Endometrial microvascular endothelial cells (primary cell): ENCODE results near the gene RHBDL1. TPM values are rescaled to one million over a fixed set of nuclear protein-coding genes. Genes with fewer than 3 reads are reported as not detected.
"Not testable (repeated sequence)": the region's sequence is repeated elsewhere in the genome, so short reads cannot be mapped to it uniquely, and the experiment has no call there.

ENCODE experiments used
- in situ Hi-C: cut with HindIII; loops from 2 replicates; pipeline ENCODE4 v1.10.0; 2017; ENCODE audit warnings: low sequenced_read_pairs, low pct_unique_long_range_greater_than_20kb; ENCODE audit errors: inconsistent ontology term
- total RNA-seq: library from RNA; depleted of rRNA; stranded (reverse); fragments of >200 nt; gene quantifications from one replicate; pipeline ENCODE4 v1.2.3, GENCODE V29; 2015; ENCODE audit errors: inconsistent ontology term

Gene RHBDL1
- total RNA-seq, 1 donor from 2014 or later = 2.1 TPM

- in situ Hi-C loops = no loop called here
Measured at GRCh38 chr16:680625-680945, 5.1 kb downstream of the RHBDL1 start.

DNA sequence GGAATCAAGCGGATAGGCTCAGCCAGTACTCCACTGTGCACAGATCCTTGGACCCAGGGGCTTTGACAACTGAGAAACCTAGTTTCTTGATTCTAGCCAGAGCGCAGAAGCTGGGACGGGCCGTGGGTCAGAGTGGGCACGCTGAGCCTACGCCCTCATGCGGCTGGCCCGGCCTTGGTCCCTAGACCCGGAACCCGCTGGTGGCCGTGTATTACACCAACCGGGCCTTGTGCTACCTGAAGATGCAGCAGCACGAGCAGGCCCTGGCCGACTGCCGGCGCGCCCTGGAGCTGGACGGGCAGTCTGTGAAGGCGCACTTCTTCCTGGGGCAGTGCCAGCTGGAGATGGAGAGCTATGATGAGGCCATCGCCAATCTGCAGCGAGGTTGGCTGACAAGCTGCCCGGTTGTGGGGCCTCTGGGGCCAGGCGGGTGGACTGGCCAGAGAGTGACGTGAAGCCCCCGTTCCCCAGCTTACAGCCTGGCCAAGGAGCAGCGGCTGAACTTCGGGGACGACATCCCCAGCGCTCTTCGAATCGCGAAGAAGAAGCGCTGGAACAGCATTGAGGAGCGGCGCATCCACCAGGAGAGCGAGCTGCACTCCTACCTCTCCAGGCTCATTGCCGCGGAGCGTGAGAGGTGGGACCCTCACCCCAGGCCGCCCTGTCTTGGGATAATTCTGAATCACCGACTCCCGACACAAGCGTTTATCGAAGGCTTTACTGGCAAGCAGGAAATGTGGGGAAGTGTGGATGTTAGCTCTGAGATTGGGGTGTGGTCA lies 5.7 kb downstream of the RHBDL1 start:
- in situ Hi-C loops = no loop called here

DNA sequence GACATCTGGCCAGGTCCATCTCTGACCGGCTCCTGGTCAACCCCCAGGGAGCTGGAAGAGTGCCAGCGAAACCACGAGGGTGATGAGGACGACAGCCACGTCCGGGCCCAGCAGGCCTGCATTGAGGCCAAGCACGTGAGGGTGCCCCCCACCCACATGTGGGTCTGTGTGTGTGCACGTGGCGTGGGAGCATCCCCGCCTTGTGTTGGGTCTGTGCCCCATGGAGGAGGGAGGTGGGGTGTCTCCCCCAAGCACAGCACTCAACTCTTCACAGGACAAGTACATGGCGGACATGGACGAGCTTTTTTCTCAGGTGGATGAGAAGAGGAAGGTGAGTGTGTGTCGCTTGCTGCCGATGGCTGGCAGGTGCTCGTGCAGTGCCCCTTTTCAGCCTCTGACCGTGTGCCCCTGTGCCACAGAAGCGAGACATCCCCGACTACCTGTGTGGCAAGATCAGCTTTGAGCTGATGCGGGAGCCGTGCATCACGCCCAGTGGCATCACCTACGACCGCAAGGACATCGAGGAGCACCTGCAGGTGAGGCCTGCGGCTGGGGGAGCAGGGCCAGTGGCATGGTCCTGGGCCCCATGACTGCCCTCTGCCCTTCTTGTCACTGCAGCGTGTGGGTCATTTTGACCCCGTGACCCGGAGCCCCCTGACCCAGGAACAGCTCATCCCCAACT lies 6.4 kb downstream of the RHBDL1 start:
- in situ Hi-C loops = no loop called here

DNA sequence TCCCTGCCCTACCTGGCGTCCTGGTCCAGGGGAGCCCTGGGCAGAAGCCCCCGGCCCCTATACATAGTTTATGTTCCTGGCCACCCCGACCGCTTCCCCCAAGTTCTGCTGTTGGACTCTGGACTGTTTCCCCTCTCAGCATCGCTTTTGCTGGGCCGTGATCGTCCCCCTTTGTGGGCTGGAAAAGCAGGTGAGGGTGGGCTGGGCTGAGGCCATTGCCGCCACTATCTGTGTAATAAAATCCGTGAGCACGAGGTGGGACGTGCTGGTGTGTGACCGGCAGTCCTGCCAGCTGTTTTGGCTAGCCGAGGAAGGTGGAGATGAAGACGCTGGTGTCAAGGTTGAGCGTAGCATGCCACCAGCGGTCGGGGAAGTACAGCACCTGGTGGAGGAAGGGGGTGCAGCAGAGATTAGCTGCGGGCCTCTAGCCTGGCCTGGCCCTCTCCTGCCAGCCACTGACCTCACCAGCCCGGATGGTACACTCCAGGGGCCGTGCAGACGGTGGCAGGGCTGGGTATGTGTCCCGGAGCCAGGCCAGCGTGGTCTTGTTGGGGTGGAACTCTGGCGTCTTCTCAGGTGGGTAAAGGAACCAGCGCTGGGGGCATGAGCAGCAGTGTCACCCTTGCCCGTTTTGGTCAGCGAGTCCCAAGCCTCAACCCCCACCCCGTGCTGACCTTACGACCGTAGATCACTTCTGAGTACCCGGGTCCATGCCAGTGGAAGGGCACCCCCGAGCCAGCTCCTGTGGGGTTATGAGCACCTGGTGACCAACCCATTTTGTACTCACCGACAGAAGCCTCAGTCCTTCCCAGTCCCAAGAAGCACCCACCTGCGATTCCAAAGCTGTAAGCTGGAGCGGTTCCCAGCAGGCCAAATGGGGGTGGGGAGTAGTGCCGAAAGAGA lies 7.3 kb downstream of the RHBDL1 start:
- in situ Hi-C loops = no loop called here

GRCh38 chr16:683396-684070 lies 8.1 kb downstream of the RHBDL1 start:
- in situ Hi-C loops = no loop called here

GRCh38 chr16:684071-684794 lies 8.8 kb downstream of the RHBDL1 start, which contains the start of gene JMJD8:
TSS of gene JMJD8 (minus strand) at chr16:684334. CDS start at chr16:684319, 15 bp downstream.
- in situ Hi-C loops = no loop called here

DNA sequence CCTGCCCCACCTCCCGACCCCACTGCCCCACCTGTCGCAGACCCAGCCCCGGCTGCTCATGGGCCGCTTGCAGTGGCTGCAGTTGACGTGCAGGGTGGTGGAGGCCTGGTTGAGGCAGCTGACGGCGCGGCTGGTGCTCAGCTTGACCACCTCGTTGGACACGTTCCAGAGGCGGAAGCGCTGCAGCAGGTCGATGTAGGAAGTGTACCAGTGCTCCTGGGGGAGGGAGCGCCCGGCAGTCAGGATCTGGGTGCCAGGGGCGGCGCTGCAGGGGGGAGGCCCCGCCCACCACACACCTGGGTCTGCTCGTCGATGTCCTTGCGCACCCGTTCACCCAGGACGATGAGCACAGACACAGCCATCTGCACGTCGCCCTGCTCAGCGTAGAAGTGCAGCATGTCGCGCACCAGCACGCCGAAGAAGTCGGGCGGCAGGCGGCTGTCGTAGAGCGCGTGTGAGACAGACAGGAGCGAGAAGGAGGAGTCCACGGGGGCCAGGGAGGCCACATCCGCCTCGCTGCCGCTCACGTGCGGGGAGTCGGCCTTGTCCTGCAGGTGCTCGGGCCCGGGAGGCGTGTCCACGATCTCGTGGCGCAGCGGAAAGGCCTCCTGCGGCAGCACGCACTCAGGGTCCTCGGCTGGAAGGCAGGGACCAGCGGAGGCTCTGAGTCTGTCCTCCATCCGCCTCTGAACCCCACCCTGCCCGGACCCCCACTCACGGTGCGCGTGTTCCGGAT lies 9.7 kb downstream of the RHBDL1 start:
- in situ Hi-C loops = no loop called here

DNA sequence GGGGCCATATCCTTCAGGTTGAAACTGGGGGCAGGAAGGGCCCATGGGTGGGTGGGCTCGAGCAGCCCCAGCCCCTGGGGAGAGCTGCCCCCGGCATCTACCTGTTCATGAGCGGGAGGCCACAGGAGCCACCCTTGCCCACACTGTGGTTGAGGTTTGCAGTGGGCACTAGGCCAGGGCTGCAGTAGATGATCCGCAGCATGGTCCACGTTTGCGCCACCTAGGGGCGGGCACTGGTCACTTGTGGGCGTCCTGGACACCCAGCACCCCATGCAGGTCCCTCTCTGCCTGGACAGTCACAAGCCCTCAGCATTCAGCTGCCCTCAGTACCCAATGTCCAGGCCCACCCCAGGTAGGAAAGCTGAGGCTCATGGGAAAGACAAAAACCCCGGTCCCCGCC lies 10.5 kb downstream of the RHBDL1 start:
- in situ Hi-C loops = no loop called here

GRCh38 chr16:686459-687260 lies 11.2 kb downstream of the RHBDL1 start:
- in situ Hi-C loops = no loop called here

DNA sequence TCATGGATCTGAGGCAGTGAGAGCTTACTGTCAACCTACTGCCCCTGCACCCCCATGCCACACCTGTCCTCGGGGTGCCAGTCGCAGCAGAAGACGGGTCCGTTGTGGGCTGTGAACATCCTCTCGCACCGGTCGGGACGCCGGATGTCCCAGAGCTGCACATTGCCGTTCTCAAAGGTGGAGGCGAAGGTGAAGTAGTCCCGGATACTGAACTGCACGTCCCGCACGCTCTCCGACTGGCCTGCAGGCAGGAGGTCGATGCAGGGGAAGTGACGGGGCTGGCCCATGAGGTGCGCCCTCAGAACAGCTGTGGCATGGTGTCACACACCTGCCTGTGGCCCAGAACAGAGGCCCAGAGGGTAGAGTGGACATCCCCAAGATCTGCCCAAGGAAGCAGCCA lies 12.0 kb downstream of the RHBDL1 start:
- in situ Hi-C loops = no loop called here

DNA sequence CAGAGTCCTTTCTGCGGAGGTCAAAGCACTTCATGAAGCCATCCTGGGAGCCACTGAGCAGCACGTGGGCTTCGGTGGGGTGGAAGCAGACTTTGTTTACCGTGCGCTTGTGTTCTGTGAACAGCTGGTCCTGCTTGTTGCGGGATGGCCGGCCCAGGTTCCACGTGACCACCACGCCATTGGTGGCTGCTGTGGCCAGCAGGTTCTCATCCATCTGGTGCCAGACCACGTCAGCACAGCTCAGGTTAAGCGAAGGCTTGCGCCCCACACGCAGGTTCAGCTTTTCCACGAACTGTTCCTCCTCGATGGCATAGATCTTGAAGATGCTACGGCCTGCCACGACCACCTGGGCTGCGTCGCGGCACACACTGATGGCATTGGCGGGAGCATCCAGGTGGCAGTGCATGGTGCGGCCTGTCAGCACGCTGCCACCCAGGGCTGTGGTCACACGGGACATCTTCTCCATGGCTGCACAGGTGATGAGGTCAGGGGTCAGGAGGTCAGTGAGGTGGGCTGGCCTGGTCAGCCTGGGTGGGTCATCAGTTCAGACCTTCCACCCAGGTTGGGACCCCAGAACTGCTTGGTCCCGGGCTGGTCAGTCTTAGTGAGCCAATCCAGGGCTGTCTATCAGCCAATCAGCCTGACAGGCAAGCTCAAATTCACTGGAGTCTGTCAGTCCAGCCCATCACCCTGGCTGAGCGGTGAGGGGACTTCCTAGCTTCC lies 13.9 kb downstream of the RHBDL1 start:
- in situ Hi-C loops = no loop called here

GRCh38 chr16:691242-691641 lies 15.8 kb downstream of the RHBDL1 start:
- in situ Hi-C loops = not testable (repeated sequence)

GRCh38 chr16:692356-693108 lies 17.1 kb downstream of the RHBDL1 start:
- in situ Hi-C loops = no loop called here

- in situ Hi-C loops = no loop called here
Measured at GRCh38 chr16:693364-693763, 17.9 kb downstream of the RHBDL1 start.

DNA sequence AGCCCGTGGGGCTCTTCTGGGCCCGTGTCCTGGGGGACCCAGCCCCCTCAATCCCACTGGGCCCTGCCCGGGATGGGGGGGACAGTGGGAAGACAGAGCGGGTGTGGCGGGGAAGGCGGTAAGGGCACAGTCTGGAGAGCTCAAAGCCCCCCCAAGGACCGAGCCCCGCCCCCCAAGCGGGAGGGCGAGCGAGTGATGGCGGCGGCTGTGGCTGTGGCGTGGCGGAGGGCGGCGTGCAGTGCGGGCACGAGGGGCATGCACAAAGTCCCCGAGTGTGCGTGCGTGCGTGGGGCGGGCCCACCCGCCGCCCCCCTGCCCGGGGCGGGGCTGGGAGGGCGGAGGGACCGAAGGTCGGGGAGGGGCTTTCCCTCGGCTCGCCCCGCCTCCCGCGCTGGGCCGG lies 18.3 kb downstream of the RHBDL1 start:
- in situ Hi-C loops = no loop called here
